Transverse colon (tissue), 4 donors: ENCODE results near the gene YWHAB. TPM values are rescaled to one million over a fixed set of nuclear protein-coding genes. Genes with fewer than 3 reads are reported as not detected.

Experiments used
- DNase-seq: peaks from one replicate; pipeline ENCODE4 v3.0.0-alpha.2; 2019
- H3K27ac ChIP-seq, 4 donors: fragments of 200-600 bp; sonication (generic); 2 replicates each; pipeline ENCODE4 v1.5.1; 2016 to 2018; ENCODE audit warnings: inconsistent platforms in 4 of 4
- H3K27me3 ChIP-seq: fragments of 200-600 bp; sonication (generic); 2 replicates; pipeline ENCODE4 v1.5.1; 2017; ENCODE audit warnings: inconsistent platforms
- H3K36me3 ChIP-seq, 4 donors: fragments of 200-600 bp; sonication (generic); 2 replicates each; pipeline ENCODE4 v1.5.1; 2017 to 2019; ENCODE audit warnings: inconsistent platforms in 4 of 4
- H3K4me1 ChIP-seq, 4 donors: fragments of 200-600 bp; sonication (generic); 2 replicates each; pipeline ENCODE4 v1.5.1; 2017 to 2020; ENCODE audit warnings: inconsistent platforms in 4 of 4
- H3K4me3 ChIP-seq, 4 donors: fragments of 200-600 bp; sonication (generic); 1 replicate in 1 of 4; 2 replicates in 3 of 4; pipeline versions ENCODE4 v1.5.1 to v1.6.1; 2017 to 2019; ENCODE audit warnings: inconsistent platforms in 4 of 4
- H3K9me3 ChIP-seq, 2 donors: fragments of 200-600 bp; sonication (generic); 2 replicates each; pipeline ENCODE4 v1.5.1; 2017 to 2019; ENCODE audit warnings: inconsistent platforms in 2 of 2
- EP300 ChIP-seq: sonication (generic); formaldehyde crosslinking; IDR thresholded peaks from one replicate; pipeline ENCODE4 v1.6.1; 2017; ENCODE audit warnings: antibody characterized with exemption, low read depth
- POLR2A ChIP-seq: fragments of 450-650 bp; IDR thresholded peaks from one replicate; pipeline ENCODE4 v1.6.1; 2016; ENCODE audit warnings: antibody characterized with exemption, mild to moderate bottlenecking, moderate library complexity
- POLR2AphosphoS5 ChIP-seq, 3 donors: sonication (generic); formaldehyde crosslinking; IDR thresholded peaks; one replicate each; pipeline ENCODE4 v1.6.1; 2016; ENCODE audit warnings: antibody characterized with exemption in 3 of 3
- WGBS, 2 donors: methylation state at CpG; one replicate each; pipeline ENCODE4 v1.1.5; 2018; ENCODE audit warnings: low coverage in 1 of 2; 5-methylcytosine and 5-hydroxymethylcytosine counted together
- in situ Hi-C, 4 donors: fragments of 200-750 bp; cut with MboI; loops; one replicate each; pipeline versions ENCODE4 v1.15.0 to v1.15.1; 2017; ENCODE audit warnings: low sequenced_read_pairs in 3 of 4, low pct_ligation_motif_present in 1 of 4, low pct_unique_long_range_greater_than_20kb in 1 of 4
- intact Hi-C: fragments of 100-400 bp; cut with DNase I; formaldehyde crosslinking; loops from one replicate; pipeline ENCODE4 v1.15.1; 2023; ENCODE audit warnings: low total_unique reads
- total RNA-seq, 4 donors: library from RNA; depleted of rRNA; stranded (reverse); fragments of >200 nt; gene quantifications; one replicate each; pipeline ENCODE4 v1.1.0, GENCODE V29; 2016
- TF ChIP-seq, protein P1 (sequence below), 5 experiments: fragments of 200-600 bp in 3 of 5; fragments of 450-650 bp in 2 of 5; sonication (generic) in 3 of 5; IDR thresholded peaks; 1 replicate in 2 of 5; 2 replicates in 3 of 5; pipeline ENCODE4 v1.5.1; 2016 to 2017; ENCODE audit warnings: antibody characterized with exemption in 5 of 5, inconsistent platforms in 3 of 5, mild to moderate bottlenecking in 2 of 5, moderate library complexity in 1 of 5

YWHAB gene
- total RNA-seq, 4 donors from 2014 or later: 73.2 to 170 (median 117) TPM

DNA sequence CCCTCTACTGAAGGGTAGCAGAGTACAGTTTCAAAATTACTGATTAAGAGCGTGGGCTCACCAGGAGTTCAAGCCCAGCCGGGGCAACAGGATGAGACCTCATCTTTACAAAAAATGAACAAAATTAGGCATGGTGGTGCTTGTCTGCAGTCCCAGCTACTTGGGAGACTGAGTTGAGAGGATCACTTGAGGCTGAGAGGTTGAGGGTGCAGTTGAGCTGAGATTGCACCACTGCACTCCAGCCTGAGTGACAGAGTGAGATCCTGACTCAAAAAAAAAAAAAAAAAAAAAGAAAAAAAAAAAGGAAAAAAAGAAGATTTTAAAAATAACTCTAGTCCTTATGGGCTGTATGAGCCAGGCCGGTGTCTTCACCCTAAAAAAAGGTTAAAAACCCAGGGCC lies 43.1 kb downstream of the YWHAB start:
- Histone ChIP-seq H3K4me3 (no peak overlapping the region), H3K27me3 (no peaks in the 10 kb centered on the region), H3K27ac (no peak overlapping the region), H3K9me3 (no peaks in the 10 kb centered on the region), H3K4me1 (no peaks in the 10 kb centered on the region), H3K36me3 (no peaks in the 10 kb centered on the region)
- TF ChIP-seq, protein P1, sequence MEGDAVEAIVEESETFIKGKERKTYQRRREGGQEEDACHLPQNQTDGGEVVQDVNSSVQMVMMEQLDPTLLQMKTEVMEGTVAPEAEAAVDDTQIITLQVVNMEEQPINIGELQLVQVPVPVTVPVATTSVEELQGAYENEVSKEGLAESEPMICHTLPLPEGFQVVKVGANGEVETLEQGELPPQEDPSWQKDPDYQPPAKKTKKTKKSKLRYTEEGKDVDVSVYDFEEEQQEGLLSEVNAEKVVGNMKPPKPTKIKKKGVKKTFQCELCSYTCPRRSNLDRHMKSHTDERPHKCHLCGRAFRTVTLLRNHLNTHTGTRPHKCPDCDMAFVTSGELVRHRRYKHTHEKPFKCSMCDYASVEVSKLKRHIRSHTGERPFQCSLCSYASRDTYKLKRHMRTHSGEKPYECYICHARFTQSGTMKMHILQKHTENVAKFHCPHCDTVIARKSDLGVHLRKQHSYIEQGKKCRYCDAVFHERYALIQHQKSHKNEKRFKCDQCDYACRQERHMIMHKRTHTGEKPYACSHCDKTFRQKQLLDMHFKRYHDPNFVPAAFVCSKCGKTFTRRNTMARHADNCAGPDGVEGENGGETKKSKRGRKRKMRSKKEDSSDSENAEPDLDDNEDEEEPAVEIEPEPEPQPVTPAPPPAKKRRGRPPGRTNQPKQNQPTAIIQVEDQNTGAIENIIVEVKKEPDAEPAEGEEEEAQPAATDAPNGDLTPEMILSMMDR (IDR thresholded peaks at IDR 0.05): no peak
- TF ChIP-seq POLR2AphosphoS5 (IDR thresholded peaks at IDR 0.05): no peak
- no peak for TF ChIP-seq EP300
- TF ChIP-seq POLR2A: no peak
- 69 to 77% methylated on average over 2 to 3 of the region's 3 CpGs for WGBS, 2 donors
- intact Hi-C loops (no loop called here), in situ Hi-C loops (no loop called here)
- DNase-seq: no peak

DNA sequence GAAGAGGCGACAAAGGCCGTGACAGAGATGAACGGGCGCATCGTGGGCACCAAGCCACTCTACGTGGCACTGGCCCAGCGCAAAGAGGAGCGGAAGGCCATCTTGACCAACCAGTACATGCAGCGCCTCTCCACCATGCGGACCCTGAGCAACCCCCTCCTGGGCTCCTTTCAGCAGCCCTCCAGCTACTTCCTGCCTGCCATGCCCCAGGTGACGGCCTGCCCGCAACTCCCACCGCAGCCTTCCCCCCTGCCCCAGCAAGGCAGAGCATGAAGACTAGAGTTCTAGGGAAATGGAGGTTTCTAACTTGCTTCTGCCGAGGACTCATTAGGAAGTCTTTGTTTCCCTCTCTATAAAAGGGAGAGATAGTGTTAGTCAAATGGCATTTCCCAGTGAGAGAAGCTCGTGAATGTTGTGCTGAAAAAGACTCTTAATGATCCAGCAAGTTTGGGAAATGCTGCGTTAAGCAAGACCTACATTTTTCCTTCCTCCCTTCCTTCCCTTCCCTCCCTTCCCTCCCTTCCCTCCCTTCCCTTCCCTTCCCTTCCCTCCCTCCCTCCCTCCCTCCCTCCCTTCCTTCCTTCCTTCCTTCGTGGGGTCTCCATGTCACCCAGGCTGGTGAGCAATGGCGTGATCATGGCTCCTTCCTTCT lies 45.1 kb downstream of the YWHAB start:
- H3K27me3 ChIP-seq: no peaks in the 10 kb centered on the region
- intact Hi-C loops: no loop called here
- no peak overlapping the region for H3K27ac ChIP-seq
- TF ChIP-seq EP300: no peak
- TF ChIP-seq POLR2AphosphoS5 (IDR thresholded peaks at IDR 0.05): no peak
- TF ChIP-seq, protein P1 (IDR thresholded peaks at IDR 0.05): no peak
- no peak for TF ChIP-seq POLR2A
- H3K36me3 ChIP-seq: no peaks in the 10 kb centered on the region
- DNase-seq: no peak
- 83 to 93% methylated on average over 4 to 16 of the region's 18 CpGs for WGBS, 2 donors
- no peaks in the 10 kb centered on the region for H3K9me3 ChIP-seq
- in situ Hi-C loops: no loop called here
- H3K4me3 ChIP-seq: no peak overlapping the region
- no peaks in the 10 kb centered on the region for H3K4me1 ChIP-seq

DNA sequence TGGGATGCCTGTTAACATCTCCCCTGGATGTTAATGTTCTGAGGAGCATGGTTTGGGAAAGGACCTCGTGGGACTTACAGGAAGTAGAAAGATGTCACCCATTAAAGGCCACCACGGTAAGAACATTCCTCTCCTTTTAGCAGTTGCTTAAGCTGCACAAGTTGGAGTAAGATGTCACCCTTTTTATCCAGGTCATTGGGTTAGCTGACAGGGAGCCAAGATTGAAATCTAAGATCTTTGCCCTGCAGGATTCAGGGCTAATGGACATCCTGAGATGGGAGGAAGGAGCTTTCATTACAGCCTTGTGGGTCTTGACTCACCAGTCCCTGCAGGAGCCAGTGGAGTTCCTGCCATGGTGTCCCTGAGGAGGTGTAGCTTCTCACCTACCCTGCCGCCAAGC lies 46.4 kb downstream of the YWHAB start:
- no peaks in the 10 kb centered on the region for H3K4me1 ChIP-seq
- no peaks in the 10 kb centered on the region for H3K36me3 ChIP-seq
- H3K27me3 ChIP-seq: no peaks in the 10 kb centered on the region
- H3K27ac ChIP-seq: no peak overlapping the region
- H3K9me3 ChIP-seq: no peaks in the 10 kb centered on the region
- in situ Hi-C loops (no loop called here), intact Hi-C loops (no loop called here)
- no peak for DNase-seq
- H3K4me3 ChIP-seq: no peak overlapping the region
- TF ChIP-seq EP300: no peak
- TF ChIP-seq POLR2AphosphoS5 (IDR thresholded peaks at IDR 0.05): no peak
- TF ChIP-seq, protein P1 (IDR thresholded peaks at IDR 0.05): no peak
- no peak for TF ChIP-seq POLR2A
- WGBS, 2 donors: 89 to 100% methylated on average over 1 to 3 of the region's 3 CpGs

DNA sequence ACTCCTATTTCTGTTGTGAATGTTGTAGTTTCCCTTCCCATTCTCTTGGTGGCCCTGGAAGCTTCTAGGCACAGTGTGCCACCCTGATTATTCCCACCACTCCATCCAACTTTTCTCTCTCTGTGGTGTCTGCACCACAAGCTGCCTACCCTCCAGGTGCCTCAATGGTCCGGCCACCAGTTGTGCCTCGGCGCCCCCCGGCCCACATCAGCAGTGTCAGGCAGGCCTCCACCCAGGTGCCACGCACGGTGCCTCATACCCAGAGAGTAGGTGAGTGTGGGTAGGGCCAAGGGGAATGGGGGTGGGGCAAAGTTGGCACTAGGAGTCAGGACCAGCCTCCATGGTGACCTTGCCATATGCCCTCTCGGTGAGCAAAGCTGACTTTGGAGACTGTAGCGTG lies 47.4 kb downstream of the YWHAB start:
- intact Hi-C loops (no loop called here), in situ Hi-C loops (no loop called here)
- no peaks in the 10 kb centered on the region for H3K4me1 ChIP-seq
- H3K27me3 ChIP-seq: no peaks in the 10 kb centered on the region
- no peak overlapping the region for H3K4me3 ChIP-seq
- no peaks in the 10 kb centered on the region for H3K9me3 ChIP-seq
- no peak overlapping the region for H3K27ac ChIP-seq
- no peak for DNase-seq
- TF ChIP-seq EP300: no peak
- TF ChIP-seq, protein P1 (IDR thresholded peaks at IDR 0.05): no peak
- TF ChIP-seq POLR2A: no peak
- TF ChIP-seq POLR2AphosphoS5 (IDR thresholded peaks at IDR 0.05): no peak
- no peaks in the 10 kb centered on the region for H3K36me3 ChIP-seq
- 97% methylated on average over 8 of the region's 8 CpGs; no CpG with 5 or more reads in 1 of the 2 donors for WGBS, 2 donors
